ENCODE results near the gene ELN.

ELN gene

GRCh38 chr7:74097937-74098614 is 70.1 kb downstream of the ELN start:
- no peak for DNase-seq

- no peak for DNase-seq
Observed at GRCh38 chr7:74099031-74099430, 71.1 kb downstream of the ELN start.

- DNase-seq, result no peak
Observed at GRCh38 chr7:74101061-74101681, 73.2 kb downstream of the ELN start.

- DNase-seq, result no peak
Observed at GRCh38 chr7:74103219-74103772, 75.3 kb downstream of the ELN start.

GRCh38 chr7:74104702-74105101 is 76.7 kb downstream of the ELN start:
- no peak for DNase-seq

- no peak for DNase-seq
Observed at GRCh38 chr7:74105992-74106391, 78.0 kb downstream of the ELN start.

GRCh38 chr7:74106846-74107245 is 78.9 kb downstream of the ELN start:
- no peak for DNase-seq

- DNase-seq, result no peak
Observed at GRCh38 chr7:74115326-74115725, 87.4 kb downstream of the ELN start.

GRCh38 chr7:74116356-74116755 is 88.4 kb downstream of the ELN start:
- no peak for DNase-seq
